GM12873 (cell line): ENCODE data around the gene ADGRB3.

Experiments
- CTCF ChIP-seq: IDR thresholded peaks from 2 replicates; pipeline ENCODE4 v1.5.1; 2012; ENCODE audit warnings: low read depth, mild to moderate bottlenecking, moderate library complexity, low read length, control low read depth; ENCODE audit not compliant: insufficient read depth; ENCODE audit errors: missing control alignments

ADGRB3 gene

GRCh38 chr6:69311888-69312287, 676.8 kb downstream of the ADGRB3 start:
- TF ChIP-seq CTCF, result no peak

- no peak for TF ChIP-seq CTCF
These were observed 678.9 kb downstream of the ADGRB3 start for GRCh38 chr6:69314001-69314400.

- no peak for TF ChIP-seq CTCF
These were observed 679.4 kb downstream of the ADGRB3 start for GRCh38 chr6:69314531-69314930.

- TF ChIP-seq CTCF, result no peak
These were observed 696.8 kb downstream of the ADGRB3 start for GRCh38 chr6:69331886-69332285.

GRCh38 chr6:69337311-69337710, 702.2 kb downstream of the ADGRB3 start:
- TF ChIP-seq CTCF, result no peak

GRCh38 chr6:69338431-69339162, 703.5 kb downstream of the ADGRB3 start:
- TF ChIP-seq CTCF, result no peak

GRCh38 chr6:69339163-69339550, 704.1 kb downstream of the ADGRB3 start:
- no peak for TF ChIP-seq CTCF

- TF ChIP-seq CTCF, result no peak
These were observed 705.1 kb downstream of the ADGRB3 start for GRCh38 chr6:69340196-69340595.
